Adrenal gland (tissue), 5 donors: ENCODE measurements around the gene TP53AIP1.

Experiments used
- POLR2A ChIP-seq, 2 donors: fragments of 450-650 bp; IDR thresholded peaks; one replicate each; pipeline ENCODE4 v1.6.1; 2017; ENCODE audit warnings: antibody characterized with exemption in 2 of 2, mild to moderate bottlenecking in 2 of 2, moderate library complexity in 1 of 2
- TF ChIP-seq, protein P1 (sequence below), 6 experiments: fragments of 450-650 bp in 4 of 6; fragments of 200-600 bp in 2 of 6; sonication (generic) in 1 of 6; IDR thresholded peaks; 1 replicate in 5 of 6; 2 replicates in 1 of 6; pipeline versions ENCODE4 v1.5.1 to v1.8.0; 2016 to 2021; ENCODE audit warnings: antibody characterized with exemption in 6 of 6, mild to moderate bottlenecking in 2 of 6, moderate library complexity in 1 of 6
- donor health status: DM: no; HTN: no; CAD: no.

DNA sequence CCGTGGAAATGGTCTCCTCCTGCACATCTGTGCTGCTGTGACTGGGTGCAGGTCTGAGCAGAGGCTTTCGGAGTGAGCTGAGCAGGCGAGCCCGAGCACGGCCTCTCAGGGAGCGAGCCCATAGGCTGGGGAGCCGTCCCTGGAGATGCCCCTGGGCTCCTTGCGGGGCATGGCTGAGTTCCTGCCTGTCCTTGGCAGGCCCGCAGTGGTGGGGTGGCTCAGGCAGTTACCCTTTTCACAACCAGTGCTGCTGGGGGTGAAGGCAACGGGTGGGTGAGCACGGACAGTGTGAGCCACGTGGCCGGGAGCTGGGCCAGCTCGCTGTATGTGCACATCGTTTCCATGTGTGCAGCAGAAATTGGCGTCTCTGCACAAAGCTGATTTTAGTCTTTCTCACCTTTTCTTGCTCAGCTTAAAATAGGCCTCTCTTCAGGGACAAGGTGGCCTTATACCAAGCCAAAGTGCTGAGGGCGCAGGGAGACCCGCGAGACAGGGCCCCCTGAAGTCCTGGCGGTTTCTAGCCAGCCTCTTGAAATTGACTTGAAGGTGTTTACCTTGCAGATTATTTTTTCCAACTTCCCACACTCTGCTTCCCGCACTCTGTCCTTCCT lies at the start of gene TP53AIP1:
- TF ChIP-seq, protein P1, sequence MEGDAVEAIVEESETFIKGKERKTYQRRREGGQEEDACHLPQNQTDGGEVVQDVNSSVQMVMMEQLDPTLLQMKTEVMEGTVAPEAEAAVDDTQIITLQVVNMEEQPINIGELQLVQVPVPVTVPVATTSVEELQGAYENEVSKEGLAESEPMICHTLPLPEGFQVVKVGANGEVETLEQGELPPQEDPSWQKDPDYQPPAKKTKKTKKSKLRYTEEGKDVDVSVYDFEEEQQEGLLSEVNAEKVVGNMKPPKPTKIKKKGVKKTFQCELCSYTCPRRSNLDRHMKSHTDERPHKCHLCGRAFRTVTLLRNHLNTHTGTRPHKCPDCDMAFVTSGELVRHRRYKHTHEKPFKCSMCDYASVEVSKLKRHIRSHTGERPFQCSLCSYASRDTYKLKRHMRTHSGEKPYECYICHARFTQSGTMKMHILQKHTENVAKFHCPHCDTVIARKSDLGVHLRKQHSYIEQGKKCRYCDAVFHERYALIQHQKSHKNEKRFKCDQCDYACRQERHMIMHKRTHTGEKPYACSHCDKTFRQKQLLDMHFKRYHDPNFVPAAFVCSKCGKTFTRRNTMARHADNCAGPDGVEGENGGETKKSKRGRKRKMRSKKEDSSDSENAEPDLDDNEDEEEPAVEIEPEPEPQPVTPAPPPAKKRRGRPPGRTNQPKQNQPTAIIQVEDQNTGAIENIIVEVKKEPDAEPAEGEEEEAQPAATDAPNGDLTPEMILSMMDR (IDR thresholded peaks at IDR 0.05) = no peak
- no peak for TF ChIP-seq POLR2A (IDR thresholded peaks at IDR 0.05)
